ENCODE data around the gene MTF1. TPM values are rescaled to one million over a fixed set of nuclear protein-coding genes. Genes with fewer than 3 reads are reported as not detected.

MTF1 gene
- total and polyA plus RNA-seq, 4 experiments from 2014 or later, result 12.4 to 32.5 (median 25.8) TPM

DNA sequence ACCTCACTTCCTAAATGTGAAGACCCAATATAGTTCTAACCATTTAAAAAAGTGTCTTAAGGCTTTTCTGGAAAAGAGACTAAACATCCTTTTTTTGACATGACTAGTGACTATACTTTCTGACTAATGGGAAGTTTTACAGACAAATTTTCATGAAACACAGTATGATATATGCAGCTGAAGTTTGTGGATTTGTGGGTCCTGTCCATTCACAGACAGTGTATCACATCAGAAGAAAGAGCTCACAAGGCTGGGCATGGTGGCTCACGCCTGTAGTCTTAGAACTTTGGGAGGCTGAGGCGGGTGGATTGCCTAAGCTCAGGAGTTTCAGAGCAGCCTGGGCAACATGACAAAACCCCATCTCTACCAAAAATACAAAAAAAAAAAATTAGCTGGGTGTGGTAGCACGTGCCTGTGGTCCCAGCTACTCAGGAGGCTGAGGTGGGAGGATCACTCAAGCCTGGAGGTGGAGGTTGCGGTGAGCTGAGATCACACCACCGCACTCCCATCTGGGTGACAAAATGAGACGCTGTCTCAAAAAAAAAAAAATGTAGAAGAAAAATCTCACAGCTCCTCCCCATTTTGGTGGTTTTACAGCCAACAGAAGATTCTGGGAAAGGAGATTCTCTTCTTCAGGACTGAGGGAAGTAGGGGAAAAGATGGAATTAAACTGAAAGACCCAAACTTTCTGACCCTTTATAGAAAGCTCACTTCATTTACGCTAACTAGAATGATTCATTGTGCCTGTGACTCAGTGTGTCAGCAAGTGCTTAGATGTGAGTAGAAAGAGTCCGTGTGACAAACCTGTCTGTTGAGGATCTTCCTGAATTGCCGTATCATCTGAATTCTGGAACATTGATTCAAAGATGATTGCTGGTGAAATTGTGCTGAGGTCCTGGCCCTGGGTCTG is 36.2 kb downstream of the MTF1 start:
- DNase-seq, result no peak
- H3K27me3 Mint-ChIP-seq, result no peaks in the 10 kb centered on the region
- Histone ChIP-seq H3K4me1 (ENCODE audit: insufficient read depth, low read length) (no peaks in the 10 kb centered on the region), H3K27me3 (ENCODE audit: insufficient read depth, low read length) (no peaks in the 10 kb centered on the region), H3K36me3 (ENCODE audit: insufficient read depth, low read length) (peaks cover 32% of the 10 kb centered on the region), H3K9me3 (ENCODE audit: control insufficient read depth in 1 of 2, low read length in 2 of 2) (no peaks in the 10 kb centered on the region), H3K4me3 (ENCODE audit: low read length in 2 of 2) (no peak overlapping the region), H3K27ac (ENCODE audit: low read depth, low read length) (no peak overlapping the region)
- H3K36me3 Mint-ChIP-seq, result peaks cover 38 to 65% of the 10 kb centered on the region in 2 donors
- no peaks in the 10 kb centered on the region for H3K4me1 Mint-ChIP-seq
- CTCF ChIA-PET (ENCODE audit: partially characterized antibody), result interaction anchor here (0.9 to 2.6 kb wide), 2 partner anchors 11 to 37 kb away, joined by 4 to 9 read pairs; no protein-coding TSS in a partner anchor
- intact Hi-C loops (cut with micrococcal nuclease), result no loop called here
- peak overlapping the region in 1 of 7 donors; percentile 28 for H3K27ac Mint-ChIP-seq
- H3K9me3 Mint-ChIP-seq, result no peaks in the 10 kb centered on the region
- POLR2A ChIA-PET (ENCODE audit: partially characterized antibody), result interaction anchor here (1.2 kb wide), 1 partner anchor 15 kb away, joined by 3 read pairs; the partner anchor contains the start of gene YRDC
- no peak overlapping the region for H3K4me3 Mint-ChIP-seq

DNA sequence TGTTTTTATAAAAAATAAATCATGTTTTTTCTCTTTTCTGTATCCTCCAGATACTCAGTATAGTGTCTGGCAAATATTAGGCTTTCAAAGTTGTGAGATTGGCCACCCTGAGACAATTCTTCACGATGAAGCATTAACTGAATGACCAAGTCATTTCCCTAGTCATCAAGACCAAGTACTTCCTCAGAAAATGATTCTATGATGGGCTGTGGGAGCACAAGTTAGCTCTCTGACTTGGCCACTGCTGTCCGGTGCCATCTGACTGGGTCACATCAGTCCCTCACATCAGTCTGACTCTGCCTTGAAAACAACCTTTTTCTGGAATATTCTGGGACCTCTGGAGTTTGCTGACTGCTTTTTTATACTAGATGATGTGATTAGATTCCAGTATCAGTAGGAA is 37.9 kb downstream of the MTF1 start:
- Histone ChIP-seq H3K27ac (ENCODE audit: low read depth, low read length) (no peak overlapping the region), H3K4me3 (ENCODE audit: low read length in 2 of 2) (no peak overlapping the region), H3K36me3 (ENCODE audit: insufficient read depth, low read length) (peaks cover 44% of the 10 kb centered on the region), H3K9me3 (ENCODE audit: control insufficient read depth in 1 of 2, low read length in 2 of 2) (no peaks in the 10 kb centered on the region), H3K27me3 (ENCODE audit: insufficient read depth, low read length) (no peaks in the 10 kb centered on the region), H3K4me1 (ENCODE audit: insufficient read depth, low read length) (no peaks in the 10 kb centered on the region)
- Mint-ChIP-seq H3K9me3 (no peaks in the 10 kb centered on the region), H3K4me3 (no peak overlapping the region), H3K4me1 (no peaks in the 10 kb centered on the region), H3K27me3 (no peaks in the 10 kb centered on the region), H3K36me3 (peaks cover 39 to 65% of the 10 kb centered on the region in 2 donors), H3K27ac (no peak overlapping the region)
- DNase-seq, result no peak
- ChIA-PET CTCF (ENCODE audit: partially characterized antibody) (interaction anchor here (2.6 kb wide), 1 partner anchor 9 kb away, joined by 9 read pairs; no protein-coding TSS in a partner anchor), POLR2A (ENCODE audit: partially characterized antibody) (no interaction called here)
- intact Hi-C loops (cut with micrococcal nuclease), result no loop called here

DNA sequence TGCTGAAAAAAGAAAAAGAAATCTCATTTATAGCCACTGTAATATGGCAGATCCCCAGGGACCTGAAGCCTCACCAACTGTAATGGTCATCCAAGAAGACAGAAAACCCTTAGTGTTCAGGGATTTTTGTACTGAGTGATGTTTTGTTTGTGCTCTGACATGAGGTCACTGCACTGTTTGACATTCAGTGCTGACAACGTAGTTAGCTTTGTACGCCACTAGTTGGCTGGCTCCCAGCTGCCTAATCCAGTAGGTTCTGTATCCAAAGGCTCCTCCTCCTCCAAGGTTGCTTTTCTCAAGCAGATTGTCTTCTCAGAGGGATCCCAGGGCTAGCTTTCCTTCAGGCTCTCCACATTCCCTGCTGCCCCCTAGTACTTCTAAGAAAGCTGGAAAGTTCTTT is 41.9 kb downstream of the MTF1 start:
- Histone ChIP-seq H3K4me3 (ENCODE audit: low read length in 2 of 2) (no peak overlapping the region), H3K27me3 (ENCODE audit: insufficient read depth, low read length) (no peaks in the 10 kb centered on the region), H3K27ac (ENCODE audit: low read depth, low read length) (no peak overlapping the region), H3K4me1 (ENCODE audit: insufficient read depth, low read length) (no peaks in the 10 kb centered on the region), H3K9me3 (ENCODE audit: control insufficient read depth in 1 of 2, low read length in 2 of 2) (no peaks in the 10 kb centered on the region), H3K36me3 (ENCODE audit: insufficient read depth, low read length) (peaks cover 32% of the 10 kb centered on the region)
- peak overlapping the region in 2 of 7 donors; percentile 27 to 52 for H3K27ac Mint-ChIP-seq
- POLR2A ChIA-PET (ENCODE audit: partially characterized antibody), result interaction anchor here (0.8 kb wide), 1 partner anchor 9 kb away, joined by 4 read pairs; the partner anchor contains the start of genes C1orf122 and YRDC
- no peak overlapping the region for H3K4me3 Mint-ChIP-seq
- CTCF ChIA-PET (ENCODE audit: partially characterized antibody), result interaction anchor here (0.9 to 1.4 kb wide), 2 partner anchors 33 to 42 kb away, joined by 3 to 5 read pairs; partner anchors contain the start of gene MTF1
- no peaks in the 10 kb centered on the region for H3K27me3 Mint-ChIP-seq
- H3K4me1 Mint-ChIP-seq, result no peaks in the 10 kb centered on the region
- no peaks in the 10 kb centered on the region for H3K9me3 Mint-ChIP-seq
- no peak for DNase-seq
- intact Hi-C loops (cut with micrococcal nuclease), result no loop called here
- H3K36me3 Mint-ChIP-seq, result peaks cover 40 to 56% of the 10 kb centered on the region in 2 donors

DNA sequence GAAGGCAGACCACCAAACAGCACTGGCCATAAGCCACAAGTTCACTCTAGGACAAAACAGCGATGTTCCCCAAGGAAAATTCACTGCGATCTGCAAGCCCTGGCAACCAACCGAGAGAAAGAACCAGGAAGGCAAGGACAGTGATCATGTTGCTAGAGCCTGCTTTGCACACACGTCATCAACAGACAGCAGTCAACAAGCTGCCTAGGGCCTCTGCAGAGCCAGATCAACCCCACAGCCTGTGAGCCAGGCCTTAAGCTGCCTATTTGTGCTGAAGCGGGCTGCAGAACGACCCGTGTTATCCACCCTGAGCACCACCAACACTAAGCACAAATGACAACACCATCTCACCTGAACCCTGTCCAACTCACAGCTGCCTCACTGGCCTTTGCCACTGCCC is 45.1 kb downstream of the MTF1 start:
- CTCF ChIA-PET (ENCODE audit: partially characterized antibody), result no interaction called here
- H3K27ac ChIP-seq (ENCODE audit: low read depth, low read length), result no peak overlapping the region

DNA sequence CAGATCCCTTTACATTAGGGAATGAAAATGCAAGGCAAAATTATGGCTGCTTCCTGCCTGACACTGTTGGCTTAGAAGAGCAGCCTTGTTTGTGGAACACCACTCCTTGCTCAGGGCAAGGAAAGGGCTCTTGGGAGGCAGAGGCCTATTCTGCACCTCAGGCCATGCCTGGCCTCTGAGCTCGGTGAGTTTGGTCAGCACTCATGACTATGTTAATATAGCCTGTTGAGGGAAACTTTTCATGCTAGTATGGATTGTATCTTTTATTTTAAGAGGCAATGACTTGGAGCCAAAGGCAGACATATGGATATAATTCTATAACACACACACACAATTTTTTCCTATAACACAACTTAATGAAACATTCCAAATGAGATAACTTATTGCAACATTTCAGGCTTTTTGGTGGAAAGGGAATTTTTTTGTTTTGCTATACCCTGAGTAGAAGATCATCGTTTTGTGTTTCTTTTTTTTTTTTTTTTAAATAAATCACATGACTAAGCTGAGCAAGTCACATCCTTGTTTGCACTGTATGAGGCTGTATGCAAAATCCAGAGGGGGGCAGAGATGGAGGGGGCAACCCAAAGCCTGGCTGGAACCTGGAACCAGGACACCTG is 45.8 kb downstream of the MTF1 start:
- CTCF ChIA-PET (ENCODE audit: partially characterized antibody), result no interaction called here
- H3K27ac Mint-ChIP-seq, result no peak overlapping the region
- H3K27ac ChIP-seq (ENCODE audit: low read depth, low read length), result no peak overlapping the region

More for the DNA sequence above, 45.1 kb downstream of the MTF1 start:
- Histone ChIP-seq H3K9me3 (ENCODE audit: control insufficient read depth in 1 of 2, low read length in 2 of 2) (no peaks in the 10 kb centered on the region), H3K4me1 (ENCODE audit: insufficient read depth, low read length) (peaks cover 9% of the 10 kb centered on the region), H3K4me3 (ENCODE audit: low read length in 2 of 2) (no peak overlapping the region), H3K27me3 (ENCODE audit: insufficient read depth, low read length) (no peaks in the 10 kb centered on the region), H3K36me3 (ENCODE audit: insufficient read depth, low read length) (peaks cover 12% of the 10 kb centered on the region)
- intact Hi-C loops (cut with micrococcal nuclease), result no loop called here
- Mint-ChIP-seq H3K27ac (peak overlapping the region in 1 of 7 donors; percentile 12), H3K27me3 (no peaks in the 10 kb centered on the region), H3K4me1 (peaks cover 6 to 15% (median 10%) of the 10 kb centered on the region in 4 donors), H3K4me3 (no peak overlapping the region), H3K9me3 (no peaks in the 10 kb centered on the region), H3K36me3 (peaks cover 20 to 41% of the 10 kb centered on the region in 2 donors)
- POLR2A ChIA-PET (ENCODE audit: partially characterized antibody), result no interaction called here
- DNase-seq, result no peak

DNA sequence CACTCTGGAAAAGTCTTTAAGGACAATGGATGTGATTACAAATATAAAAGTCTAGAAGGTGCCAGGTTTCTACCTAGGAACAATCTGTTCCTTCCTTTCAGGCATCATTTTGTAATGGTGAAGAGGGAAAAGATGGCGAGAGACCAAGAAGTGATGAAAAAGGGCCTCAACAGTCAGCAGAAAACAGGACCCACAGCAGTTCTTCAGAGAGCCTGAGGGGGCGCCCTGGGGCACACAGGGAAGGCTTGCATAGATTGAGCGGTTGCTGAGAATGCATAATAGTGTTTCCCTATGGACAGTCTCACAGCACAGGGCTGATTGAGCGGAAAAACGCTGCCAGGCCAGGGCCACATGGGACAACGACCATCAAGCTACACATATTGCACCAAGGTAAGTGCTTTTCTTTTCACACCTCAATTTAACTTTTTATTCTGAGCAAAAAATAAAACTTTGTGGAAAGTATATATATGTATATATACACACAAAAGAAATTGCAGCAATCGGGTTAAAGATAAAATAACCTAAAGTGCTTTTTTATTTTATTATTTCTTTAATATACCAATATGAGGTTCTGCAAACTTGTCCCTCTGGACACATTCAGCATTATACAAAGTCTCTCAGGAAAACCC is 48.3 kb downstream of the MTF1 start:
- H3K4me3 ChIP-seq (ENCODE audit: low read length in 2 of 2), result no peak overlapping the region
- Mint-ChIP-seq H3K4me3 (peak overlapping the region in 1 of 8 donors; percentile 82), H3K9me3 (no peaks in the 10 kb centered on the region), H3K27ac (peak overlapping the region; percentile 58 to 88 (median 68)), H3K36me3 (peaks cover 12 to 38% of the 10 kb centered on the region in 2 donors), H3K4me1 (peaks cover 11 to 38% (median 25%) of the 10 kb centered on the region in 4 donors), H3K27me3 (no peaks in the 10 kb centered on the region)
- CTCF ChIA-PET (ENCODE audit: partially characterized antibody), result interaction anchor here (1.7 to 2.0 kb wide), 2 partner anchors 11 to 48 kb away, joined by 6 to 9 read pairs; partner anchors contain the start of gene MTF1
- H3K36me3 ChIP-seq (ENCODE audit: insufficient read depth, low read length), result no peaks in the 10 kb centered on the region
- H3K9me3 ChIP-seq (ENCODE audit: control insufficient read depth in 1 of 2, low read length in 2 of 2), result no peaks in the 10 kb centered on the region
- peak; percentile 54 to 69 (median 60) for DNase-seq
- no peaks in the 10 kb centered on the region for H3K27me3 ChIP-seq (ENCODE audit: insufficient read depth, low read length)
- POLR2A ChIA-PET (ENCODE audit: partially characterized antibody), result no interaction called here
- intact Hi-C loops (cut with micrococcal nuclease), result no loop called here
- peak overlapping the region; percentile 1 for H3K27ac ChIP-seq (ENCODE audit: low read depth, low read length)
- H3K4me1 ChIP-seq (ENCODE audit: insufficient read depth, low read length), result peaks cover 29% of the 10 kb centered on the region

More for the DNA sequence above, 45.8 kb downstream of the MTF1 start:
- Histone ChIP-seq H3K27me3 (ENCODE audit: insufficient read depth, low read length) (no peaks in the 10 kb centered on the region), H3K9me3 (ENCODE audit: control insufficient read depth in 1 of 2, low read length in 2 of 2) (no peaks in the 10 kb centered on the region), H3K4me1 (ENCODE audit: insufficient read depth, low read length) (peaks cover 15% of the 10 kb centered on the region), H3K4me3 (ENCODE audit: low read length in 2 of 2) (no peak overlapping the region), H3K36me3 (ENCODE audit: insufficient read depth, low read length) (peaks cover 12% of the 10 kb centered on the region)
- no peak for DNase-seq
- Mint-ChIP-seq H3K4me1 (peaks cover 7 to 22% (median 15%) of the 10 kb centered on the region in 4 donors), H3K36me3 (peaks cover 20 to 42% of the 10 kb centered on the region in 2 donors), H3K9me3 (no peaks in the 10 kb centered on the region), H3K27me3 (no peaks in the 10 kb centered on the region), H3K4me3 (no peak overlapping the region)
- intact Hi-C loops (cut with micrococcal nuclease), result no loop called here
- POLR2A ChIA-PET (ENCODE audit: partially characterized antibody), result no interaction called here
